HepG2 (cell line): Measurements from ENCODE around the gene ABTB2. TPM values are rescaled to one million over a fixed set of nuclear protein-coding genes. Genes with fewer than 3 reads are reported as not detected.

Source experiments
- ARNT2 ChIP-seq: sonication (generic); formaldehyde crosslinking; IDR thresholded peaks from 2 replicates; pipeline ENCODE4 v1.8.0; 2022; ENCODE audit warnings: mild to moderate bottlenecking, low read depth, missing genetic modification reagents, moderate library complexity
- BCLAF1 ChIP-seq: fragments of 450-650 bp; IDR thresholded peaks from 2 replicates; pipeline ENCODE4 v1.6.1; 2017; ENCODE audit warnings: mild to moderate bottlenecking
- FOXA3 ChIP-seq: IDR thresholded peaks from 2 replicates; pipeline ENCODE4 v1.6.1; 2016; ENCODE audit warnings: missing genetic modification reagents, missing compliant biosample characterization
- GZF1 ChIP-seq: sonication (generic); formaldehyde crosslinking; IDR thresholded peaks from 2 replicates; pipeline ENCODE4 v1.5.1; 2020; ENCODE audit warnings: mild to moderate bottlenecking, missing genetic modification reagents
- RBAK ChIP-seq: sonication (generic); formaldehyde crosslinking; IDR thresholded peaks from 2 replicates; pipeline ENCODE4 v1.5.1; 2020; ENCODE audit warnings: mild to moderate bottlenecking, missing genetic modification reagents
- U2AF2 ChIP-seq: fragments of 200-400 bp; formaldehyde crosslinking; IDR thresholded peaks from 2 replicates; pipeline ENCODE4 v1.6.1; 2017; ENCODE audit warnings: low read depth, mild to moderate bottlenecking, low read length
- XRCC5 ChIP-seq: fragments of 200-400 bp; formaldehyde crosslinking; optimal IDR thresholded peaks from 2 replicates; pipeline ENCODE3; 2017; ENCODE audit warnings: mild to moderate bottlenecking, low read length
- ZGPAT ChIP-seq: IDR thresholded peaks from 2 replicates; pipeline ENCODE4 v1.6.1; 2016; ENCODE audit warnings: mild to moderate bottlenecking
- ZNF589 ChIP-seq: sonication (generic); formaldehyde crosslinking; conservative IDR thresholded peaks from 2 replicates; pipeline ENCODE4 v1.8.0; 2022; ENCODE audit warnings: mild to moderate bottlenecking, moderate library complexity, missing genetic modification reagents
- polyA plus RNA-seq, 8 experiments: library from polyadenylated mRNA; depleted of rRNA in 3 of 8; stranded (reverse) in 7 of 8; unstranded in 1 of 8; fragments of >200 nt; fragmentation: Illumina TruSeq in 4 of 8; extraction: Trizol in 4 of 8; gene quantifications; 2 replicates each; pipeline versions ENCODE4 v1.2.1 to v1.2.3, GENCODE V29; 2011 to 2016; ENCODE audit warnings: low read depth in 4 of 8, missing spikeins in 1 of 8, mixed read lengths in 1 of 8; ENCODE audit not compliant: insufficient read depth in 1 of 8
- total RNA-seq, 5 experiments: library from RNA; depleted of rRNA; stranded (reverse); fragments of >200 nt; fragmentation: Illumina TruSeq; extraction: Trizol; gene quantifications; 2 replicates each; pipeline ENCODE4 v1.2.3, GENCODE V29; 2016; ENCODE audit warnings: low read depth in 1 of 5

ABTB2 gene
- total and polyA plus RNA-seq, 2 of the 13 experiments (the other 11 are each of a cell fraction or from before 2014, with no cell fraction given): 5.1 to 15.4 TPM

GRCh38 chr11:34358728-34359547 is 1.1 kb upstream of the ABTB2 start (continued):
- TF ChIP-seq BCLAF1 (no peak), U2AF2 (no peak), ARNT2 (CRISPR knock-in tag) (no peak), RBAK (CRISPR knock-in tag) (no peak), FOXA3 (CRISPR knock-in tag) (no peak), GZF1 (CRISPR knock-in tag) (no peak; the same call in 1 of the 2 replicates), ZNF589 (CRISPR knock-in tag) (no peak), ZGPAT (CRISPR knock-in tag) (no peak; the same call in 1 of the 2 replicates), XRCC5 (peak; percentile 53)
